HK-2 (cell line): ENCODE data around the gene SUMO1.
A peak's percentile ranks its signal among the peaks of the same experiment; 100 is the strongest.

ENCODE experiments used
- DNase-seq: peaks from one replicate; pipeline ENCODE4 v3.0.0-alpha.2; 2018; ENCODE audit not compliant: unreplicated experiment

Gene SUMO1

DNA sequence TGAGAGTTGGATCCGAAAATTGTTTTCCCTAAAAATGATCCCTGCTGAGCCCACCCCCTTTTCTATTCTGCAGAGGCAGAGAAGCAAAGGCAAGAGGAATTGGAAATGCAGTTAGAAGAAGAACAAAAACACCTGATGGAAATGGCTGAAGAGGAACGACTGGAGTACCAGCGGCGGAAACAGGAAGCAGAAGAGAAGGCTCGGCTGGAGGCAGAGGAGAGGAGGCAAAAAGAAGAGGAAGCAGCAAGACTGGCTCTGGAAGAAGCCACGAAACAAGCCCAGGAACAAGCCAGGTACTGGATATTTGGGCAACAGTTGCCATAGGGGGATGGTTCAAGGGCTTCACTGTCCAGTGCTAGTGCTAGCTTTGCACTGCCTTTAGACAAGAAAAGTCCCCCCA is 41.7 kb downstream of the SUMO1 start:
- no peak for DNase-seq

GRCh38 chr2:202194418-202194817 is 44.0 kb downstream of the SUMO1 start:
- DNase-seq: no peak

GRCh38 chr2:202193881-202194353 is 44.5 kb downstream of the SUMO1 start:
- no peak for DNase-seq

GRCh38 chr2:202193305-202193704 is 45.1 kb downstream of the SUMO1 start:
- DNase-seq: no peak

GRCh38 chr2:202187570-202187969 is 50.8 kb downstream of the SUMO1 start:
- peak; percentile 50 for DNase-seq

DNA sequence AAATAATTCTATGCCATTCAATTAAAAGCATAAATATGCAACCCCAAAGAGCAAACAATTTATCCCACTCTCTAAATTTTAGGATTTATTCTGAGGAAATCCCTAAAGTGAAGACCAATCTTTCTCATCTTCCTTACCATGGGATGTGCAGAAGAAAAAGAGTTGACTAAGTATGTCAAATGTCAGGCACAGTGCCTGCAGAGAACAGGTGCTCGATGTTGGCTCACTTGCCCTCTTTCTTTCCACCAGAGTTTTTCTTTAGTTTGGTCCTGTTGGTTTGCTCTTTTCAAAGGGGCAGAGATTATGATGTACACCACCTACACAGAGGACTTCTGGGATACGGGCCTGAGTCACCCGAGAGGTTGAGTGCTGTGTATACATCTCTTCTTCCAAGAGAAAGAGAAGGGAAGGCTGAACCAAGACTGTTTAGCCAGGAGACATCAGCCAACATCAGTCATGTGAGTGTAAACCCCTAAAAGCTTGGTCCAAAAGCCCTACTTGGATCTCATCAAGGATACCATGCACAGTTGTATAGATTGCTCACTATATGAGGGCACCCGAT is 51.7 kb downstream of the SUMO1 start:
- DNase-seq: no peak

DNA sequence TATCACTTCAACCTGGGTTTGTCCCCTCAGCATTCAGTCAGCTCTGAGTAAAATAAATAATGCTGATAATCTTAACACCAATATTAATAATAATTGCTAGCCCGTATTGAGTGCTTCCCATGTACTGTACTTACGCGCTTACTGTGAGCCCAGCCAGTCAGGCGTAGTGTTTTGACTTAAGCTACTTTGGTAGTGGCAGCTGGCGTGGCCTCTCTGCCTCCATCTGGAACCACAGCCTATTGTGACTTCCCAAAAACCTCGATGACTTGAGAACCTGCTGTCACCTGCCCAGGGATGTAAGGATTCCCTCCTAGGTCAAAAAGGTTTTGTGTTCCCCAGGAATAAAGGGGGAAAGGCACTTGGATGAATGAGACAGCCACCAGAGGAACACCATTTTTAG is 53.2 kb downstream of the SUMO1 start:
- no peak for DNase-seq

- no peak for DNase-seq
These were observed 53.8 kb downstream of the SUMO1 start for GRCh38 chr2:202184557-202184956.

DNA sequence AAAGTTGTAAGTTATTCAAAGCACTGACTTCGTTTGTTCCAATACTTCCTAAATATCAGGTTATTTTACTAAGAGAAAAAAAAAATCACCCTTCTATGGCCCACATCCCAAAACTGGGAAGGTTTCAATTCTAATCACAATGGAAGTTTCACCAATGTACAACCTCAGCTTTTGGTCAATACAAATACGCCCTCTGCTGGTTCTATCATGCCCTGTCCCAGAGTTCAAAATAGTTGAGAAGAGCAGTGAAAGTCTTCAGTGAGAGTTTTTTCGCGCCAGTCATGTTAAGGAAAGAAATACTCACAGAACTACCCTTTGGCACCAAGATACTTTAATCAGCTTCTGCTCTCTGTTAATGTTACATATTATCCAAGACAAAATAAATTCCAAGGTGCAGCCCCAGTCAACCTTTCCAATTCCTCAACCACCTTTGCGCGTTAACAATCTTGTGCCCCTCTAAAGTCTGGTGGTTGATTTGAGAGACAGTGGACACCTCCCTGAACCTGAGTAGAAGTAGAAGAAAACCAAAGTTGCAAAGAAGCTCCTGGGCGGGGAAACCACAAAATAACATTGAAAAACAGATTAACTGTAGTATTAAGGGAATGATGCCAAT is 59.9 kb downstream of the SUMO1 start:
- peak; percentile 34 for DNase-seq

DNA sequence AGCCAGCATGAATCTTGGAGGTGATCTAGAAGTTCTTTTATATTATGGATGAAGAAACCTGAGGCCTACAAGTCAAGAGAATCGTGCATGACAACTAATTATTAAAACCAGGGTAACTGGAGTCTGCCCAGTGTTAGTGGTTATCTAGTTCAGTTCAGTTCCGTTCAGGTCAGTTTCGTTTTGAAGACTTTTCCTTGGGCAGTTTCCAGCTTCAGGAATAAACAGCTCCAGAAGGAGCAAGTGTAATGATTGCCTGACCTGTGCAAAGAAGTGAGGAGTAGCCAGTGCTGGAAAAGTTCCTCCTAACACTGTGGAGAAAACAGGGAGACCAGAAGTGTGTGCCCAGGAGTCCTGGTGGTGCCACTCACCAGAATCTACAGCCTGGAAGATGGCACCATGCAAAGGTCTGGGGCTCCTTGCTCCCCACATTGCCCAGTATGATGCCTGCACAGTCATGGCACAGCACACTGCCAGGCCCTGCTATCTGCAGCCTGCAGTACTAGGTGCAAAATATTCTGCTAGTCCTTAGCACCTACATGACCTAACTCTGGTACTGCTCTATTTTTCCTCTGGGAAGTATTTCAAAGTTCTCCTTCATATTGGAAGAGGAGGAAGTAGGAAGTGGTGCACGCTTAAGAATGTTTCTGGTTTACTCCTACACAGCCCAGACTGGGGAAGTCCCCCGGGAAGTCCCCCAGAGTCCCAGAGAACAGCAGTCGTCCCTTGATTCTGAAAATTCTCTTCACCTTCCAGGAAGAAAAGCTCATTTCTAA is 65.8 kb downstream of the SUMO1 start:
- DNase-seq: peak; percentile 21

- no peak for DNase-seq
These were observed 67.1 kb downstream of the SUMO1 start for GRCh38 chr2:202171241-202171825.

- no peak for DNase-seq
These were observed 68.5 kb downstream of the SUMO1 start for GRCh38 chr2:202169832-202170424.

- no peak for DNase-seq
These were observed 69.3 kb downstream of the SUMO1 start for GRCh38 chr2:202169131-202169530.

- DNase-seq: no peak
These were observed 72.5 kb downstream of the SUMO1 start for GRCh38 chr2:202165945-202166344.

- no peak for DNase-seq
These were observed 73.2 kb downstream of the SUMO1 start for GRCh38 chr2:202165208-202165607.

GRCh38 chr2:202164411-202164810 is 74.0 kb downstream of the SUMO1 start:
- no peak for DNase-seq

- no peak for DNase-seq
These were observed 77.1 kb downstream of the SUMO1 start for GRCh38 chr2:202161151-202161835.

DNA sequence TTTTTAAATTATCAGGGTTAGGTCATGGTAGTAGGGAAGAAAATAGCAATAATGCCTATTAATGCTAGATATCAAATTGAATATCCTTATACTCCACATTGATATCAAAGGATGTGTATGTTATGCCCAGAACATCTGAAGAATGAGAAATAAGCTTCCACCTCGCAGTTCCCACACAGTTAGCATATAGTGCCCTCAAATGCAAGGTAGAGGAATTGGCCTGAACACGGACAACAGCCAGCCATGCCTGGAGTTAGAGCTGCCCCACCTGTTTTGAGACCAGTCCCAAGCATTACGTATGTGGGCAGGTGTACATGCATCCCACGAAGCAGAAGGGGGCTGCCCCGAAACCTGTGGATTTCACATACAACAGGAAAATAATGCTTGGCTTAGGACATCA is 79.6 kb downstream of the SUMO1 start:
- no peak for DNase-seq

- DNase-seq: no peak
These were observed 81.0 kb downstream of the SUMO1 start for GRCh38 chr2:202157211-202157990.
